Chondrocyte (in vitro differentiated cells): ENCODE measurements around the gene SWSAP1. TPM values are rescaled to one million over a fixed set of nuclear protein-coding genes. Genes with fewer than 3 reads are reported as not detected.

ENCODE experiments used
- DNase-seq: peaks from one replicate; pipeline ENCODE4 v3.0.0; 2021; ENCODE audit warnings: mixed read lengths, low spot score
- H3K27ac Mint-ChIP-seq: one replicate; pipeline ENCODE4 v1.8.0; 2021; ENCODE audit warnings: mild to moderate bottlenecking, moderate library complexity, mixed read lengths; ENCODE audit not compliant: unreplicated experiment
- H3K27me3 Mint-ChIP-seq: 2 replicates; pipeline ENCODE4 v1.8.0; 2021; ENCODE audit warnings: low read depth, mixed read lengths
- H3K36me3 Mint-ChIP-seq: 2 replicates; pipeline ENCODE4 v1.8.0; 2021; ENCODE audit warnings: low read depth, mixed read lengths
- H3K4me1 Mint-ChIP-seq: 2 replicates; pipeline ENCODE4 v1.8.0; 2021; ENCODE audit warnings: low read depth, mild to moderate bottlenecking, mixed read lengths
- H3K4me3 Mint-ChIP-seq: one replicate; pipeline ENCODE4 v1.8.0; 2021; ENCODE audit warnings: mild to moderate bottlenecking, moderate library complexity, mixed read lengths; ENCODE audit not compliant: unreplicated experiment
- H3K9me3 Mint-ChIP-seq: 2 replicates; pipeline ENCODE4 v1.8.0; 2021; ENCODE audit warnings: low read depth, mixed read lengths
- CTCF ChIP-seq: fragments of 200-600 bp; sonication (generic); IDR thresholded peaks from 2 replicates; pipeline ENCODE4 v1.5.0; 2021; ENCODE audit warnings: antibody characterized with exemption, mild to moderate bottlenecking, moderate library complexity
- total RNA-seq: library from RNA; stranded (reverse); gene quantifications from 3 replicates; pipeline ENCODE4 v1.2.1, GENCODE V29; 2021

The SWSAP1 gene
- total RNA-seq, 1 donor from 2014 or later = 1.1 TPM

DNA sequence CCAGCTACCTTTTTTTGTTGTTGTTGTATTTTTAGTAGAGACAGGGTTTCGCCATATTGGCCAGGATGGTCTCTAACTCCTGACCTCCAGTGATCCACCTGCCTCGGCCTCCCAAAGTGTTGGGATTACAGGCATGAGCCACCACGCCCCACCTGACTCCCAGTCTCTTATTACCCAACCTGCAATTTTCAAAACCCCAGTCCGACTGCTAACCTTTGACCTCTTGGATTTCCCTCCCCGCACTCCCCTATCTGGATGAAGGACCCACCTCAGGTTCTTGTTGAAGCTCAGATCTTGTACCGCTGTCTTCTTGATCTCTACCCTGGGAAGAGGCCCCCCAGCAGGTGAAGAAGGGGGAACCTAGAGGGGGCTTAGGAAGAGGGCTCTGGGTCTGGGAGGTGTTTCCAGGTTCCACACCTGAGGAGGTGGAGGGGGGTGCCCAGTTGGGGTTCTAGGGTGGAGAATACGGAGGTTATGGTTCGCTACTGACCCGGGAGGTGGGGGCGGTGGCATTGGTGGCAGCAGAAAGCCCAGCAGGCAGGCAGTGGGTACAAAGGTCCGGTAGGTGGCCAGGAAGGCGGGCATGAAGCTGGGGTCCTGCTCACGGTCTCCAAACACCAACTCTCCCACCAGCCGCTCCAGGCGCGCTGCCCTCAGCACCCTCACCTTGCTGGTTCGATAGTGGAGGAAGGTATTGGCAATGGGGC lies 42.0 kb downstream of the SWSAP1 start:
- no peaks in the 10 kb centered on the region for H3K36me3 Mint-ChIP-seq
- no peak overlapping the region for H3K4me3 Mint-ChIP-seq
- DNase-seq = no peak
- H3K9me3 Mint-ChIP-seq = no peaks in the 10 kb centered on the region
- H3K27ac Mint-ChIP-seq = no peak overlapping the region
- H3K4me1 Mint-ChIP-seq = peaks cover 17% of the 10 kb centered on the region
- peaks cover 28% of the 10 kb centered on the region for H3K27me3 Mint-ChIP-seq
- TF ChIP-seq CTCF = no peak

- no peak for TF ChIP-seq CTCF
- no peaks in the 10 kb centered on the region for H3K9me3 Mint-ChIP-seq
- no peak overlapping the region for H3K4me3 Mint-ChIP-seq
- H3K36me3 Mint-ChIP-seq = no peaks in the 10 kb centered on the region
- H3K27ac Mint-ChIP-seq = no peak overlapping the region
- H3K27me3 Mint-ChIP-seq = peaks cover 36% of the 10 kb centered on the region
- peaks cover 22% of the 10 kb centered on the region for H3K4me1 Mint-ChIP-seq
- DNase-seq = no peak
Measured at GRCh38 chr19:11418094-11418548, 43.7 kb downstream of the SWSAP1 start.

- Mint-ChIP-seq H3K27me3 (peaks cover 40% of the 10 kb centered on the region), H3K36me3 (no peaks in the 10 kb centered on the region), H3K4me3 (peak within 1 kb of the TSS; percentile 49), H3K4me1 (peaks cover 22% of the 10 kb centered on the region), H3K9me3 (no peaks in the 10 kb centered on the region), H3K27ac (no peak within 1 kb of the TSS)
- no peak for DNase-seq
- TF ChIP-seq CTCF = no peak
Measured at GRCh38 chr19:11418549-11419506, 44.4 kb downstream of the SWSAP1 start, which contains the start of gene RGL3. TSS of gene RGL3 (minus strand) at chr19:11419314. CDS start at chr19:11419278, 36 bp downstream.

GRCh38 chr19:11420429-11421370 lies 46.2 kb downstream of the SWSAP1 start:
- H3K36me3 Mint-ChIP-seq = no peaks in the 10 kb centered on the region
- no peak for DNase-seq
- no peak for TF ChIP-seq CTCF
- peaks cover 40% of the 10 kb centered on the region for H3K27me3 Mint-ChIP-seq
- peaks cover 22% of the 10 kb centered on the region for H3K4me1 Mint-ChIP-seq
- H3K9me3 Mint-ChIP-seq = no peaks in the 10 kb centered on the region
- peak overlapping the region; percentile 53 for H3K4me3 Mint-ChIP-seq
- H3K27ac Mint-ChIP-seq = no peak overlapping the region
